GM13976 (cell line): ENCODE measurements around the gene FOXA2.

Experiments used
- DNase-seq: peaks from one replicate; pipeline ENCODE4 v3.0.0; 2012; ENCODE audit warnings: low spot score
- in situ Hi-C: fragments of 300-500 bp; cut with MboI; formaldehyde crosslinking; loops from one replicate; pipeline ENCODE4 v1.12.0; 2022; ENCODE audit warnings: low sequenced_read_pairs, mixed read lengths, inconsistent platforms; ENCODE audit not compliant: unreplicated experiment
- TF ChIP-seq, protein P1 (sequence below): IDR thresholded peaks from 2 replicates; pipeline ENCODE4 v1.5.1; 2012; ENCODE audit warnings: borderline replicate concordance, mild to moderate bottlenecking; ENCODE audit not compliant: insufficient read depth; ENCODE audit errors: extremely low read depth, missing control alignments, control extremely low read depth

Gene FOXA2

DNA sequence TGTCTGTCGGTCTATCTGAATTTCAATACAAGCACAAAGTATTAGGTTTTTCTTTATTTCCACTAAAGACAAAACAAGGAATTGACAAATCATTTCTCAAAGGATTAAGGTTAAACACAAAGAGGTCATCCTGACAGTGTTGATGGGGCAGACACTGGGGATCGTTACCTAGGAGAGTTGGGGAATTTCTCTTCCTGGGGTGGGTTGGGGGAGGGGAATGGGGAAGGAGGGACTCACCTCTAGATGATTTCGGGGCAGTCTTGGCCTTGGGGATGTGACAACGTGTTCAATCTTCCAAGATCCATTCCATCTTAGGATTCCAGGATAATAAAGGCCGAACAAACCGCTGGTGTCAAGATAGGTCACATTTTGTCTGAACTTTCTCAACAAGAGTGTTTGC lies 35.4 kb upstream of the FOXA2 start:
- TF ChIP-seq, protein P1, sequence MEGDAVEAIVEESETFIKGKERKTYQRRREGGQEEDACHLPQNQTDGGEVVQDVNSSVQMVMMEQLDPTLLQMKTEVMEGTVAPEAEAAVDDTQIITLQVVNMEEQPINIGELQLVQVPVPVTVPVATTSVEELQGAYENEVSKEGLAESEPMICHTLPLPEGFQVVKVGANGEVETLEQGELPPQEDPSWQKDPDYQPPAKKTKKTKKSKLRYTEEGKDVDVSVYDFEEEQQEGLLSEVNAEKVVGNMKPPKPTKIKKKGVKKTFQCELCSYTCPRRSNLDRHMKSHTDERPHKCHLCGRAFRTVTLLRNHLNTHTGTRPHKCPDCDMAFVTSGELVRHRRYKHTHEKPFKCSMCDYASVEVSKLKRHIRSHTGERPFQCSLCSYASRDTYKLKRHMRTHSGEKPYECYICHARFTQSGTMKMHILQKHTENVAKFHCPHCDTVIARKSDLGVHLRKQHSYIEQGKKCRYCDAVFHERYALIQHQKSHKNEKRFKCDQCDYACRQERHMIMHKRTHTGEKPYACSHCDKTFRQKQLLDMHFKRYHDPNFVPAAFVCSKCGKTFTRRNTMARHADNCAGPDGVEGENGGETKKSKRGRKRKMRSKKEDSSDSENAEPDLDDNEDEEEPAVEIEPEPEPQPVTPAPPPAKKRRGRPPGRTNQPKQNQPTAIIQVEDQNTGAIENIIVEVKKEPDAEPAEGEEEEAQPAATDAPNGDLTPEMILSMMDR, result no peak
- no peak for DNase-seq
- in situ Hi-C loops, result no loop called here

DNA sequence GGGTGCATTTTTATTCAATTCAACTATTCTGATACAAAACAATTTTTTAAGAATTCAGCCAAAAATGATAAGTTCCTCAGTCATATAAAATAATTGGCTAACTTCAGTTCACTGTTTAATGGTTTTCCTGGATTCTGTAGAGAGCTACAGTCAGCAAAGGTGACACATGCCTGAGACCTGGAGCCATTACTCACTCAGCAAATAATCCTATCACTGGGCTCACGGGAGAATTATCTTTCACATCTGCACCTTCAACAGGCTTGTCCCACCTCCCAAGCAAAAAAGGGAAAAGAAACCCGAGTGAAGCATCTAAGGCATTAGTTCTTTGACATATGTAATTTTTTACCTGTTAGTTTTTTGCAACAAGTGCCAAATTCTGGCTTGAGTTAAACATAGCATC lies 34.9 kb upstream of the FOXA2 start:
- TF ChIP-seq, protein P1, result no peak

DNA sequence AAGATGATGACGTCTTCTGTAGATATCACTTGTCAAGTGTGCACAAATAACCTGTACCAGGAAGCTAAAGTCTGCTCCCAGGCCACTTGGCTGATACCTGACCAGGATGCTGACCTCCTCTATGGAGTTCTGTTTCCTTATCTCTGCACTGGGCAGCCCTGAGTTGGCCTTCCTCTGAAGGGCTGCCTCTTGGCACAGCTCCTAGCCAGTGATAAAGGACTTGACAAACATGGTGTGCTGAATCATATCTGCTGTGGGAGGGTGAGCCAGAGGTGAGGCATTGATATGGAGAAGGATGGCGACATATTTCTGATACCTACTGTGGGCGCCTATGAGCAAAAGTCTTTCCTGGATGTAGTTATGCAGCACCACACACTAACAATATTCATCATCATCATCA lies 32.8 kb upstream of the FOXA2 start:
- in situ Hi-C loops, result no loop called here
- no peak for DNase-seq
- TF ChIP-seq, protein P1, result no peak

More for the DNA sequence above, 34.9 kb upstream of the FOXA2 start:
- in situ Hi-C loops, result no loop called here
- no peak for DNase-seq

DNA sequence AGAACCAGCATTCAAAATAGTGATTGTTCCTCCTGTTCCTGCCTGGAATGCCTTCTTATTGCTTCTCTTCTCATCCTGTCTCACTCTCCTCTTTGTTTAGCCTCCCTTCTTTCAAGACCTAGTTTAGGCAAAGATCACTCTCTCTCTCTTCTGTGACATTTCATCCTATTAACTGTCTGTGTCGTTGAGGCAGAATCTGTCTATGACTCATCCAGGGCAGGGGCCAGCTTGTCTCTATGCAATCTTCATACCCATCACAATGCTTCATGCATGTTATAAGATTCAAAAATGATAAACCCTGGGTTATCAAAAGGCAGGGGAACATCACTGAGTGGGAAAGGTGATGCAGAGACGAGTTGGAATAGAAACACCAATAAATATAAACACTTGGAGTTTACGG lies 32.2 kb upstream of the FOXA2 start:
- no peak for DNase-seq
- TF ChIP-seq, protein P1, result no peak
- in situ Hi-C loops, result no loop called here

DNA sequence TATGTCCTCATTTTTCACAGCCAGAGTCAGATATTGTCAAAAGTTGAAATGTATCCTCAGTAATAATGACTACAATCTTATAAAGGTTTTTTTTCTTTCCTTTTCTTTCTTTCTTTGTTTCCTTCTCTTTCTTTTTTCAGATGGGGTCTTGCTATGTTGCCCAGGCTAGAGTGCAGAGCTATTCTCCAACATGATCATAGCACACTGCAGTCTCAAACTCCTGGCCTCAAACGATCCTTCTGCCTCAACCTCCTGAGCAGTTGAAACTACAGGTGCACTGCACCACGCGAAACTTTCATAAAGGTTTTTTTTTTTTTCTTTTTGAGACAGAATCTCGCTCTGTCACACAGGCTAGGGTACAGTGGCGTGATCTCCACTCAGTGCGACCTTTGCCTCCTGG lies 31.1 kb upstream of the FOXA2 start:
- TF ChIP-seq, protein P1, result no peak
- in situ Hi-C loops, result no loop called here
- DNase-seq, result no peak

- in situ Hi-C loops, result no loop called here
- TF ChIP-seq, protein P1, result no peak
- DNase-seq, result no peak
Measured at GRCh38 chr20:22611636-22612035, 27.3 kb upstream of the FOXA2 start.

GRCh38 chr20:22607695-22608094 lies 23.3 kb upstream of the FOXA2 start:
- in situ Hi-C loops, result no loop called here
- no peak for DNase-seq
- TF ChIP-seq, protein P1, result no peak
